IPS-18a (cell line): ENCODE measurements around the gene MRPL23.

ENCODE experiments used
- H3K27ac ChIP-seq: one replicate; pipeline ENCODE4 v1.5.1; 2013; ENCODE audit warnings: low read length
- H3K27me3 ChIP-seq: one replicate; pipeline ENCODE4 v1.6.1; 2013; ENCODE audit warnings: mild to moderate bottlenecking, low read length; ENCODE audit not compliant: control insufficient read depth, insufficient read depth
- H3K36me3 ChIP-seq: one replicate; pipeline ENCODE4 v1.6.1; 2013; ENCODE audit warnings: low read depth, low read length; ENCODE audit not compliant: control insufficient read depth
- H3K4me1 ChIP-seq: one replicate; pipeline ENCODE4 v1.6.1; 2013; ENCODE audit warnings: low read depth, low read length; ENCODE audit not compliant: control insufficient read depth
- H3K4me3 ChIP-seq: one replicate; pipeline ENCODE4 v1.5.1; 2013; ENCODE audit warnings: low read length
- H3K9ac ChIP-seq: one replicate; pipeline ENCODE4 v1.6.1; 2013; ENCODE audit warnings: mild to moderate bottlenecking, low read length, moderate library complexity
- H3K9me3 ChIP-seq: one replicate; pipeline ENCODE4 v1.6.1; 2013; ENCODE audit warnings: low read depth, low read length; ENCODE audit not compliant: control insufficient read depth

The MRPL23 gene

DNA sequence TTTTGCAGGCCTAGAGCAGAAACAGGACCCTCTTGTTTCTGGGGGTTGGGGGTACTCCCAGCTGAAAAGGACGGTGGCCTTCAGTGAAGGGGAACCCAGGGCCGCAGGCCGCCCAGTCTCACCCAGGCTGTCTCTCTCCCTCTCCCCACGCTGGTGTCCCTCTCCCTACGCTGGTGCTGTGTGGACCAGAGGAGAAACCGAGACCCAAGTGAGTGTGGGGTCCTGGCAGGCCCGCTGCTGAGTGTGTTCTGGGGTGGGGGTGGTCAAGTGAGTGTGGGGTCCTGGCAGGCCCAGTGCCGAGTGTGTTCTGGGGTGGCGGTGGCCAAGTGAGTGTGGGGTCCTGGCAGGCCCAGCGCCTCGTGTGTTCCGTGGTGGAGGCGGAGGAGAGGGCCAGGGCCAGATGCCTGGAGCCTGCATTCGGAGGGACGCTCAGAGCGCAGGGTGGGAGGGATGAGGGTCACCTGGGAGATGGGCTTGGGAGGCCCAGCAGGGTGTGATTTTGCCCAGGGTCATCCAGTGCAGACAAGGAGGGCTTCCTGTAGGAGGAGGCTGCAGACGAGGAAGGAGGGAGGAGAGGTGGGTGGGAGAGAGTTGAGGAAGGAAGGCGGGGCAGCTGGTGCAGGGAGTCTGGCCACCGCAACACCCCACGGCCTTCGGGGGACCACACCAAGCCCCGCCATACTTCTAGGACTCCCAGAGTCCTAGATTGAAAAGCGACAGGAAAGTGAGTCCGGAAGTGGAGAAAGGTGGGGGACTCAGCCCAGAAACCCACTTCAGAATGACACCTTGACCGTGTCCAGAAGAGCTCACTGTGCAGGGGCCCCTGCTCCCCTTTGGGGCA is 17.3 kb upstream of the MRPL23 start:
- no peaks in the 10 kb centered on the region for H3K27me3 ChIP-seq
- H3K9ac ChIP-seq, result no peak overlapping the region
- no peaks in the 10 kb centered on the region for H3K36me3 ChIP-seq
- H3K4me1 ChIP-seq, result no peaks in the 10 kb centered on the region
- H3K4me3 ChIP-seq, result no peak overlapping the region
- no peaks in the 10 kb centered on the region for H3K9me3 ChIP-seq
- no peak overlapping the region for H3K27ac ChIP-seq

DNA sequence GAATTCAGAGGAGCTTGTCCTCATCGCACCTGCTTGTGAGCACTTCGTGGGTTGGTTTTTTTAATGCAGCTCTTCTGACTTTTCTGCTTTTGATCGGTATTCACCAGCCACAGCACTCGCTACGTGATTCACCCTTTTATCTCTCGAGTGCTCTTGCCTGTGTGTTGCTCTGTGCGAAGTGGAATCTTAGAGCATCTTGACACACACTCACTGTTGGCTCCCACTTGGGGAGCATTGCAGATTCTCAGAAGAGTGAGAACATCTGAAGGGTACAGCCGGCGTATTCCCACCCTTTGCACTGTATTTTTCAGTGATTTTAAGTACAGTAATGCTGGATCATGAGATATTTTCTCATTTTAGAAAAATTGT is 16.7 kb upstream of the MRPL23 start:
- H3K4me1 ChIP-seq, result no peaks in the 10 kb centered on the region
- H3K9me3 ChIP-seq, result no peaks in the 10 kb centered on the region
- H3K27me3 ChIP-seq, result no peaks in the 10 kb centered on the region
- no peak overlapping the region for H3K9ac ChIP-seq
- H3K27ac ChIP-seq, result no peak overlapping the region
- H3K4me3 ChIP-seq, result no peak overlapping the region
- no peaks in the 10 kb centered on the region for H3K36me3 ChIP-seq

DNA sequence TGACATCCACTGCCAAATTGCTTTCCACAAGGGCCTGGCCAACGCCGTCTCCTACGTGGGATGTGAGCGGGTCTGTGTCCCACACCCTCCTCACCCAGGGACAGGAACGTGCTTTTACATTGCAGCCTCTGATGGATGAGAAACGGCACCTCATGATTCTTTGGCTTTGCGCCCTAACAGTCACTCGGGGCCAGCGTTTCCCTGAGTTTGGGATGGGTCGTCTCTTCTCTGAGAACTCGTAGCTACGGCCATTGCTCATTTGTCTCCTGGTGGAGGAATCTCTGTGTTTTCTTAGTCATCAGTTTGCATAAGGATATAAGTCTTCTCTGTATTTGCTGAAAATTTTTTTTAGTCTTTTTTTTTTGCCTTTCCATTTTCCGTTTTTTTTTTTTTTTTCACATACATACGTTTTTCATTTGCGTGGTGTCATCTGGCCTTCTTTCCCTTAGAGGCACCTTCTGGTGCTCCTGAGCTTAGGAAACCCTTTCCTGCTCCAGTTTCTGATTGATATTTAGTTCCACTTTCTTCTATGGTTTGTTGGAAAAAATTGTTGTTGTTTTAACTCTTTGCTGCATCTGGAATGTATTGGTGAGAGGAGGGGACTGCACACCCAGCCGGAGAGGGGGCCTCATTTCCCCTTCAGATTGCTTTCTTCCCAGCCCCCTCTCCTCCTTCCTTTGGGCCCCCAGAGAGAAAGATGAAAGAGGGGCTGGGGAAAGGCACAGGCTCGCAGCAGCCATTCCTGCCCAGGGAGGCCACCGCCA is 15.6 kb upstream of the MRPL23 start:
- no peak overlapping the region for H3K4me3 ChIP-seq
- H3K27me3 ChIP-seq, result no peaks in the 10 kb centered on the region
- no peaks in the 10 kb centered on the region for H3K9me3 ChIP-seq
- no peaks in the 10 kb centered on the region for H3K36me3 ChIP-seq
- no peak overlapping the region for H3K27ac ChIP-seq
- no peaks in the 10 kb centered on the region for H3K4me1 ChIP-seq
- H3K9ac ChIP-seq, result no peak overlapping the region

DNA sequence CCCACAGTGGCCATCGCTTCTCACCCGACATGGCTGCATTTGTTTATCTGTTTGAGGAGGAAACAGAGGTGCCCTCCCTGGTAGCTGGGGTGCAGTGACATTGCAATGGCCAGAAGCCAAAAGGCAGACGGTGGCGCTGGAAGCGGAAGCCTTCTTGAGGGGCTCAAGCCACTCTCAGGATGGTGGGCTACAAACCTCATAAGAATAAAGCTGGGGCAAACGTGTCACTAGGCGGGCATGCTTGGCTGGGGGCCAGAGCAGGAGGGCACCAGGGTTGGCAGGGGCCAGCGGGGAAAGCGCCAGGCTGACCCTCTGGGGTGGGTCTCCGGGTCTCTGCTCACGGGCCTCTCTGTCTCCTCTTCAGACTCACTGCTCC is 15.0 kb upstream of the MRPL23 start:
- no peak overlapping the region for H3K9ac ChIP-seq
- H3K36me3 ChIP-seq, result no peaks in the 10 kb centered on the region
- H3K27ac ChIP-seq, result no peak overlapping the region
- H3K4me3 ChIP-seq, result no peak overlapping the region
- no peaks in the 10 kb centered on the region for H3K9me3 ChIP-seq
- no peaks in the 10 kb centered on the region for H3K4me1 ChIP-seq
- no peaks in the 10 kb centered on the region for H3K27me3 ChIP-seq

DNA sequence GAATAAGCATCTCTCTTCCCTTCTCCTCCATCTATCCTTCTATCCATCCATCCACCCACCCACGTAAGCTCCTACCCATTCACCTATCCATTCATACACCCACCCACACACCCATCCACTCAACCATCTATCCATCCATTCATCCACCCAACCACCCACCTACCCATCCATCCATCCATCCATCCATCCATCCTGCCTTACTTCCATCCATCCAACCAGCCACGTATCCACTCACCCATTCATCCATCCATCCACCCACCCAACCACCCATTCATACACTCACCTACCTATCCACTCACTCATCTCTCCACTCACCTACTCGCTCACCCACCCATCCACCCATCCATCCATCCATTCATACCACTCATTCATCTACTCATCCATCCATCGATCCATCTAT is 14.5 kb upstream of the MRPL23 start:
- Histone ChIP-seq H3K4me1 (no peaks in the 10 kb centered on the region), H3K27ac (no peak overlapping the region), H3K4me3 (no peak overlapping the region), H3K36me3 (no peaks in the 10 kb centered on the region), H3K9me3 (no peaks in the 10 kb centered on the region), H3K27me3 (no peaks in the 10 kb centered on the region), H3K9ac (no peak overlapping the region)

DNA sequence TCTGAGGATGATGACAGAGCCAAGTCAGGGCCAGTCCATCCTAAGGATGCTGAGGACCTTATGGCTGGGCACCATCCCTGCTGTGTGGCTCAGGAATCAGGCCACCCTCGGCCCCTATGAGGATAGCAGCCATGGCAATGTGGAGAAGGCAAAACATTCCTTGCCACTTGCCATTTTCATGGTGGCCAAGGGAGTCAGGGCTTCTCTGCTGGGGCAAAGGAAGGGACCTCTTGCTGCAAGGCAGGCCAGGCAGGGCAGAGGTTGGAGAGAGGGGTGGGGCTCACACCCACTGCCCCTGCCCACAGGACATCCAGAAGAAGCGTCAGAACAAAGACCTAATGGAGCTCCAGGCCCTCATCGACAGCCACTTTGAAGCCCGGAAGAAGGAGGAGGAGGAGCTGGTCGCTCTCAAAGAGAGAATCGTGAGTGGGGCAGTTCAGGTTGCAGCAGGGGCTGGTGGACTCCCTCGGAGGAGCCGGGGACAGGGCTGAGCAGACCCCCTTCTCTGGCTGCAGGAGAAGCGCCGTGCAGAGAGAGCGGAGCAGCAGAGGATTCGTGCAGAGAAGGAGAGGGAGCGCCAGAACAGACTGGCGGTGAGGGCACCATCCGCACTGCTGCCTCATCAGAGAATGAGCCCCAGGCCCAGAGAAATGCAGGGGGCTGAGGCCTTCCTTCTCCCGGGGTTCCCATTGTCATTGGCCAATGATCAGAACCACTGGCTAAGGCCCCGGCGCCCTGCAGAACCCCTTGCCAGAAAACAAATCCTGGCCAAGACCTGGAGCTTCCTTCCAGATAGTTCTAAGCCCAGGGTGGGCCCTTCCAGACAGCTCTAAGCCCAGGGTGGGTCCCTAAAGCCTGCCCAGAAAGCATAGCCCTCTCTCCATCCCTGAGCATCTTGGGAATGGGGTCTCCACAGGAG is 13.5 kb upstream of the MRPL23 start:
- Histone ChIP-seq H3K9ac (no peak overlapping the region), H3K9me3 (no peaks in the 10 kb centered on the region), H3K27me3 (no peaks in the 10 kb centered on the region), H3K36me3 (no peaks in the 10 kb centered on the region), H3K27ac (no peak overlapping the region), H3K4me1 (no peaks in the 10 kb centered on the region), H3K4me3 (no peak overlapping the region)

DNA sequence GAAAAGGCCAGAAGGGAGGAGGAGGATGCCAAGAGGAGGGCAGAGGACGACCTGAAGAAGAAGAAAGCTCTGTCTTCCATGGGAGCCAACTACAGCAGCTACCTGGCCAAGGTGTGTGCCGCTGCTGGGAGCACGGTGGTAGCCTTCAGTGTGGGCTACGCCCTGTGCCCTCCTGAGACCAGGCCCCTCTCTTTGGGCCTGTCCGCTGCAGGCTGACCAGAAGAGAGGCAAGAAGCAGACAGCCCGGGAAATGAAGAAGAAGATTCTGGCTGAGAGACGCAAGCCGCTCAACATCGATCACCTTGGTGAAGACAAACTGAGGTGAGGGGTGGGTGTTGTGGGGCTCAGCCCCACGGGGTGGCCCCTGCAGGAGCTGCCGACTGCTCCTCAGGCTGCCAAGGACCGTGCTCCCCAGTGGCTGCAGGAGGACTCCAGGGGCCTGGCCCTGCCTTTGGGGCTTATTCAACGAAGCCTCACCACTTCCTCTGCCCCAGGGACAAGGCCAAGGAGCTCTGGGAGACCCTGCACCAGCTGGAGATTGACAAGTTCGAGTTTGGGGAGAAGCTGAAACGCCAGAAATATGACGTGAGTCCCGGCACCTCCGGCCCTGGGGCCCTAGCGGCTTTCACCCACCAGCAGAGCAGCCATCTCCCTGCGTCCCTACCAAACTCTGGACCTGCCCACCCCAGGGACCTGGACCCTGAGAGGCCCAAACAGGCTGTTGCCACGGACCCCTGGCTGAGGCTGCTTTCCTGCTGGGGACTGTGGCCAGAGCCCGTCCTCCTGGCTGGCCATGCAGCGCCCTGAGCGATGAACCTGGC is 12.6 kb upstream of the MRPL23 start:
- H3K4me3 ChIP-seq, result no peak overlapping the region
- no peak overlapping the region for H3K27ac ChIP-seq
- no peaks in the 10 kb centered on the region for H3K27me3 ChIP-seq
- no peaks in the 10 kb centered on the region for H3K9me3 ChIP-seq
- no peak overlapping the region for H3K9ac ChIP-seq
- no peaks in the 10 kb centered on the region for H3K4me1 ChIP-seq
- H3K36me3 ChIP-seq, result no peaks in the 10 kb centered on the region

DNA sequence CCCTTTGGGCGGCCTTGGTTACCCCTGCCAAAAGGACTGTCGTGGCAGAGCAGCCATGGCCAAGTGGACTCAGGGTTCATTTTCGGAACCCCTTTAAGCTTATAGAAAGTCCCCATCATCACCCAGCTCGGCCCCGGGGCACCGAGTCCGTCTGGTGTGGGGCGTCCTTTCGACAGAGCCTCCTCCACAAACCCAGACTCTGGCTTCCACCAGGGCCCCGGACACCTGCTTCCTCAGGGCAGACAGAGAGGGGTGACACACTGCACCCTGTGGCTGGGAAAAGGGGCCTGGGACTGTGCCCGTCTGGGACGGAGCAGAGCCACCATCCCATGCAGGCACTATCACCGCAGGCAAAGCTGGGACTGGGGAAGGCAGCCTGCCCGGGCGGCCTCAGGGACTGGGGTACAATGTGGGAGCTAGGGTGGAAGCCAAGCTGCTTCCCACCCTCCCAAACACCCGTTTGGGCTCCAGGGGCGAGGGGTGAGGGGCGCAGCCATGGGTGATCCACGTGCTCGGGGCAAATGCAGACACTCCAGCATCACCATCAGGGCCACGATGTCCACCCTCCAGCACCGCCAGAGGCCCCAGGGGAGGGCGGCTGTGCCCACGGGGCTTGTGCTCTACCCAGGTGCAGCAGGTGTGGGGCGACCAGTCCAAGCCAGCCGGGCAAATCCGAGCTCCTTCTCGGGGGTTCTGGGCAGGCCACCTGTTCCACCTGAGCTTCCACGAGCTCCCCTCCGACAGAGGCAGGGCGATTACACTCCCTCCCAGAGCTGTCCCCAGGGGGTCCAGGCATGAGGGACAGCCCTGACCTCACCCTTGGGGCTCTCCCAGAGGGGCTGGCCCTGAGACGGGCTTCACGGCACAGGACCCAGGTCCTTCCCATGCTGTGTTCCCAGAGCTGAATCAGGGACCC is 11.7 kb upstream of the MRPL23 start:
- Histone ChIP-seq H3K4me1 (no peaks in the 10 kb centered on the region), H3K9ac (no peak overlapping the region), H3K27ac (no peak overlapping the region), H3K27me3 (no peaks in the 10 kb centered on the region), H3K36me3 (no peaks in the 10 kb centered on the region), H3K9me3 (no peaks in the 10 kb centered on the region), H3K4me3 (no peak overlapping the region)

DNA sequence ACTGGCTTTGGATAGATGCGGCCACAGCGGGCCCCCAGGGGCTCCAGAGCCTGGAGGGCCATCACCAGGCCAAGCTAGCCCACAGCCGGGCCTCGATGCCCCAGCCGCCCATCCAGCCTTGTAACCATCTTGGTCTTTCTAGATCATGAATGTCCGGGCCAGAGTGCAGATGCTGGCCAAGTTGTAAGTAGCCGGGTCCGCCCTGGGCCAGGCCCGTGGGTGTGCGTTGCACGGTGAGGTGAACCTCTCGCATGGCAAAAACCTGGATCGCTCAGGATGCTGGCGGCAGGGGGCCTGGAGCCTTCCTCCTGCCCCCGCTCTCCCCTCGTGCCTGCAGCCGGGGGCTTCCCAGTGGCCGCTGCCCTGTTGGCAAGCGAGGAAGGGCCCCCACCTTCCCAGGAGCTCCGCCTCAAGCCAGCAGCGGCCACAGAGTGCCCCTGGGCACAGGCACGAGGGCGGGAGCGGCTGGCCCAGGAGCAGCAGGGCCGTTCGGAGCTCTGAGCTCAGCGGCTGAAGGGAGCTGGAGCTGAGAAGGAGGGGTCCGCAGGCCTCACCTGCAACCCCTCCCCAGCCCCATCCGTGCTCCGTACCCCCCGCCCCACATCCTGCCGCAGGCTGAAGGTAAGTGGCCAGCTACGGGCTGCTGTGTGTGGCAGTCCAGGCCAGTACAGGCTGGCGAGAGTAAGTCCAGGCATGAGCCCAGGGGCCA is 10.9 kb upstream of the MRPL23 start:
- Histone ChIP-seq H3K27ac (no peak overlapping the region), H3K27me3 (no peaks in the 10 kb centered on the region), H3K36me3 (no peaks in the 10 kb centered on the region), H3K9me3 (no peaks in the 10 kb centered on the region), H3K4me3 (no peak overlapping the region), H3K9ac (no peak overlapping the region), H3K4me1 (no peaks in the 10 kb centered on the region)
